GM13977 (cell line): ENCODE results near the gene KIAA1755.

Source experiments
- DNase-seq: peaks from one replicate; pipeline ENCODE4 v3.0.0; 2012; ENCODE audit warnings: low spot score
- CTCF ChIP-seq: IDR thresholded peaks from 2 replicates; pipeline ENCODE4 v1.5.1; 2012; ENCODE audit warnings: mild to moderate bottlenecking, control low read depth; ENCODE audit not compliant: insufficient read depth; ENCODE audit errors: extremely low read depth, missing control alignments
- in situ Hi-C: fragments of 300-500 bp; cut with MboI; formaldehyde crosslinking; loops from one replicate; pipeline ENCODE4 v1.12.0; 2022; ENCODE audit warnings: low sequenced_read_pairs, low pct_unique_long_range_greater_than_20kb, mixed read lengths, inconsistent platforms; ENCODE audit not compliant: unreplicated experiment

Gene KIAA1755

DNA sequence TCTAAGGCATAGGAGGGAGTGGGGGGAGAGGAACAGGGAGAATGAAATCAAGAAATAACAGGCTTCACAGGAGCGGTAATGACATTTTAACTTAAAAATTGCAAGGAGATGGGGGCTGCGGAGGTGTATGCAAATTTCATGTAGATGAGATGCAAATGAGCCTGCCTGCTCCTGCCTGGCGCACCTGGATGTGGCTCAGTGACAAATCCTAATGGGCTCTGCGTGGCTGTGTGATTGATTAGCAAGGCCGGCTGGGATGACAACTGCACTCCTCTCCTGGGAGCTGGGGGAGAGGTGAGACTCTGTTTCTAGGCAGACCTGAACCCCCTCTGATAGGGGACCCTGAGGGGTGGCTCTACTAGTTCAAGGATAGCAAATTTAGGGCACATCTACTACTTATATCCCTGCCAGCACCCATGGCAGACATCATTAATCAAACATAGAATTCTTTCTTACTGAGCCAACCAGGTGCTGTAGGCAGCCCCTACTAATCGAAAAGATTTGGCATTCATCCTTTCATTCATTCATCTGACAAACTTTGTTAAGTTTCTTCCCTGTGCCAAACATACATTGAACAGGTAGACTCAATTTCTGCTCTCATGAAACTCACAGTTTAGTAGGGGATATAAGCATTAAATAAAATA, 57.1 kb downstream of the KIAA1755 start:
- in situ Hi-C loops = loop anchor here (25.0 kb wide), 1 partner anchor 641 kb away; no protein-coding TSS in a partner anchor
- no peak for DNase-seq
- no peak for TF ChIP-seq CTCF

DNA sequence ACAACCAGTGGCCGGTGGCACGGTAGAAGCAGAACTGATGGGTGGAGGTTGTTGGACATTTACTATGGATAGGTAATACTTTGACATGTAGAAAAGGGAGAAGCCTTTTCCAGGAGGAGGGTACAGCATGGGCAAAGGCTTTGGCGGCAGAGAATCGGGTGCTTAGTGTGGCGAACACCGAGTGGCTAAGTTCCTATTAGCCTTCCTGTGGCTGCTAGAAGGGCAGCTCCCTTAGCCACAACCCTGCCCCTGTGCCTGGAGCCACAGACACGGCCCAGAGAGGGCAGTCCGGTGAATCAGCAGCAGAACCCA, 57.6 kb downstream of the KIAA1755 start:
- in situ Hi-C loops = loop anchor here (25.0 kb wide), 1 partner anchor 641 kb away; no protein-coding TSS in a partner anchor
- no peak for TF ChIP-seq CTCF
- no peak for DNase-seq

DNA sequence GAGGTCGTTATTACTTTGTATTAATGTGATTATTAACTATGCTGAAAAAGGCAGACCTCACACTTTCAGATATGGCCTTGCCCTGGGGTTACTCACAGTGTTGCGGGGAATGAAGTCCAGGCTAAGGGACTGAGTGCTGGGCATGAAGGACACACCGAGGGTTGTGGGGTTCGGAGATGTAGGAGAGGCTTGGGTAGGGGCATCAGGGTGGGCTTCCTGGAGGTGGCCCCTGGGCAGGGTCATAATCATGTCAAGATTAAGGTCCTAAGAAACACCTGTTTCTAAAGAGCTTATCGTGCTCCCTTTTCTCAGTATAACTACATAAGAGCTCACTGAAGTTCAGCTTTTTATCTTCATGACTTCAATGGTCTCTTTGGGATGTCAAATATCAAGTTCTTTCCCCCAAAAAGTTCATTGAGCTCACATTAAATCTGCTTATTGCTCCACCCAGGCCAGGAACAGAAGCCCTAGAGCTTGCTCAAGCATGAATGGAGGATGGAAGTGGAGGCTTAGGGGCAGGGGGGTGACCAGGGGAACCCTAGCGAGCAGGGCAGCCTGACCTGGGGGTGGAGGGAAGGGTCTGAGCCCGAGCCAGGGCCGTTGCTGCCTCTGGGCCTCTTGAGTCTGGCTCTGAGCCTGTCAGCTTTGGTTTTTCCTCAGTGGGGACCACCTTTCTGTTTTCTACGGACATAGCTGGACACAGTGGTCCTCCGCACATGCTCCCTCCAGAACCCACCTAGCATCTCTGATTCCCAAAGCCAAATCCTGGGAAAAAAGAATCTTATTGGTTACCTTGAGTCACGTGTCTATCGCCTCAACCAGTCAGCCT, 58.2 kb downstream of the KIAA1755 start:
- DNase-seq = no peak
- TF ChIP-seq CTCF = no peak
- in situ Hi-C loops = loop anchor here (25.0 kb wide), 1 partner anchor 640 kb away; no protein-coding TSS in a partner anchor

DNA sequence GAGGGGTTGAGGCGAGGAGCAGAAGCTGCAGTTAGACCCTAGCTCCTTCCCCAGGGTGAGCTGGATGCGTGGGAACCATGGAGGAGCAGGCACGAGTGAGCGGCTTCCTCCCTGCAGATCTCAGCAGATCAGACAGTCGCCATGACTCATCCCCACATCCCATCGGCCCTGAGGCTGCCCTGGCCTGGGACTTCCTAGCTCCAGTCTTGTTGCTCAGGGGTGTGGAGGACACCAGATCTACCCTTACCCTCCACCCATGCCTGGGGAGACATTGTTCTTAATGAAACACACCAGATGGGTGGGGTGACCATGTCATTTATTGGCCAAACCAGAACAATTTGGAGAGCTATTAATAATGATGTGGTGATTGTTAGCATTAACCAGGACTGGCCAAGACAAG, 59.2 kb downstream of the KIAA1755 start:
- TF ChIP-seq CTCF = no peak
- no peak for DNase-seq
- in situ Hi-C loops = loop anchor here (25.0 kb wide), 1 partner anchor 639 kb away; no protein-coding TSS in a partner anchor

GRCh38 chr20:38200646-38201045, 59.9 kb downstream of the KIAA1755 start:
- in situ Hi-C loops = loop anchor here (25.0 kb wide), 1 partner anchor 638 kb away; no protein-coding TSS in a partner anchor
- DNase-seq = no peak
- no peak for TF ChIP-seq CTCF

GRCh38 chr20:38199501-38200390, 60.8 kb downstream of the KIAA1755 start:
- no peak for DNase-seq
- in situ Hi-C loops = loop anchor here (25.0 kb wide), 1 partner anchor 637 kb away; no protein-coding TSS in a partner anchor
- TF ChIP-seq CTCF = no peak
